DOHH2 (cell line): Measurements from ENCODE around the gene HSCB.

ENCODE experiments used
- H3F3A ChIP-seq: fragments of 200-600 bp; sonication (generic), shearing (Covaris generic); 2 replicates; pipeline ENCODE4 v1.6.0; 2016; ENCODE audit warnings: antibody characterized with exemption, mild to moderate bottlenecking; ENCODE audit not compliant: control insufficient read depth, insufficient read depth
- H3K27ac ChIP-seq: fragments of 200-600 bp; sonication (generic); 2 replicates; pipeline ENCODE4 v1.5.1; 2014; ENCODE audit warnings: low read depth, mild to moderate bottlenecking, low read length, moderate library complexity
- H3K27me3 ChIP-seq: fragments of 200-600 bp; sonication (generic); 2 replicates; pipeline ENCODE4 v1.6.1; 2014; ENCODE audit warnings: mild to moderate bottlenecking, low read length, mixed read lengths; ENCODE audit not compliant: control insufficient read depth
- H3K36me3 ChIP-seq: fragments of 200-600 bp; sonication (generic); 2 replicates; pipeline ENCODE4 v1.6.1; 2014; ENCODE audit warnings: mild to moderate bottlenecking, low read length, moderate library complexity, mixed read lengths; ENCODE audit not compliant: control insufficient read depth
- H3K4me1 ChIP-seq: fragments of 200-600 bp; sonication (generic); 2 replicates; pipeline ENCODE4 v1.6.1; 2014; ENCODE audit warnings: mild to moderate bottlenecking, low read length, mixed read lengths; ENCODE audit not compliant: control insufficient read depth
- H3K4me2 ChIP-seq: fragments of 200-600 bp; sonication (generic); 2 replicates; pipeline ENCODE4 v1.6.0; 2014; ENCODE audit warnings: mild to moderate bottlenecking, low read length, moderate library complexity
- H3K4me3 ChIP-seq: fragments of 200-600 bp; sonication (generic); 2 replicates; pipeline ENCODE4 v1.5.1; 2014; ENCODE audit warnings: mild to moderate bottlenecking, low read length, mixed read lengths
- H3K79me2 ChIP-seq: fragments of 200-600 bp; sonication (generic); 2 replicates; pipeline ENCODE4 v1.6.1; 2014; ENCODE audit warnings: mild to moderate bottlenecking, low read length, mixed read lengths; ENCODE audit not compliant: control insufficient read depth
- H3K9me2 ChIP-seq: fragments of 200-600 bp; sonication (generic); replicated peaks from 2 replicates; pipeline ENCODE4 v1.6.1; 2014; ENCODE audit warnings: mild to moderate bottlenecking, low read length, mixed read lengths; ENCODE audit not compliant: control insufficient read depth
- H3K9me3 ChIP-seq: fragments of 200-600 bp; sonication (generic); 2 replicates; pipeline ENCODE4 v1.6.1; 2014; ENCODE audit warnings: antibody characterized with exemption, low read length, mixed read lengths; ENCODE audit not compliant: control insufficient read depth, insufficient read depth
- H4K20me1 ChIP-seq: fragments of 200-600 bp; sonication (generic); 2 replicates; pipeline ENCODE4 v1.6.0; 2014; ENCODE audit warnings: low read depth, mild to moderate bottlenecking, antibody characterized with exemption, low read length, moderate library complexity; ENCODE audit not compliant: control insufficient read depth, insufficient read depth
- EZH2phosphoT487 ChIP-seq: fragments of 200-600 bp; sonication (generic); IDR thresholded peaks from 2 replicates; pipeline ENCODE4 v1.6.1; 2017; ENCODE audit warnings: borderline replicate concordance, mild to moderate bottlenecking, antibody characterized with exemption, low read length, moderate library complexity, mixed read lengths
- TF ChIP-seq, protein P1 (sequence below): fragments of 200-600 bp; sonication (generic); IDR thresholded peaks from one replicate; pipeline ENCODE4 v1.5.1; 2014; ENCODE audit warnings: antibody characterized with exemption, mild to moderate bottlenecking, low read depth, low read length; ENCODE audit not compliant: poor library complexity, severe bottlenecking

Gene HSCB

DNA sequence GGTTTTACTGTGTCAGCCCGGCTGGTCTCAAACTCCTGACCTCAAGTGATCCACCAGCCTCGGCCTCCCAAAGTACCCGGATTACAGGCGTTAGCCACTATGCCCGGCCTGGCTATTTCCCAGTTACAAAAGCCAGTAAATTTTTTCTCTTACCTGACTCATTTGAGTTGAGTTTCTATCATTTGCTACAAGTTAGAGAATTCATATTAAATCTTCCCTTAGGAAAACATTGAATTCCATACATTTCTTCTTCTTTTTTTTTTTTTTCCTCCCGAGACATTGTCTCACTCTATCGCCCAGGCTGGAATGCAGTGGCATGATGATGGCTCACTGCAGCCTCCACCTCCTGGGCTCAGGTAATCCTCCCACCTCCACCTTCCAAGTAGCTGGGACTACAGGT lies 26.2 kb upstream of the HSCB start:
- Histone ChIP-seq H3K4me3 (no peak overlapping the region), H3K36me3 (peaks cover 50% of the 10 kb centered on the region), H3K4me1 (no peaks in the 10 kb centered on the region), H4K20me1 (no peaks in the 10 kb centered on the region), H3K9me3 (no peaks in the 10 kb centered on the region), H3K9me2 (no peaks in the 10 kb centered on the region), H3K27me3 (no peaks in the 10 kb centered on the region), H3K79me2 (no peaks in the 10 kb centered on the region), H3K4me2 (no peak overlapping the region), H3K27ac (no peak overlapping the region), H3F3A (peaks cover 3% of the 10 kb centered on the region; the same call in 1 of the 2 replicates)
- TF ChIP-seq, protein P1, sequence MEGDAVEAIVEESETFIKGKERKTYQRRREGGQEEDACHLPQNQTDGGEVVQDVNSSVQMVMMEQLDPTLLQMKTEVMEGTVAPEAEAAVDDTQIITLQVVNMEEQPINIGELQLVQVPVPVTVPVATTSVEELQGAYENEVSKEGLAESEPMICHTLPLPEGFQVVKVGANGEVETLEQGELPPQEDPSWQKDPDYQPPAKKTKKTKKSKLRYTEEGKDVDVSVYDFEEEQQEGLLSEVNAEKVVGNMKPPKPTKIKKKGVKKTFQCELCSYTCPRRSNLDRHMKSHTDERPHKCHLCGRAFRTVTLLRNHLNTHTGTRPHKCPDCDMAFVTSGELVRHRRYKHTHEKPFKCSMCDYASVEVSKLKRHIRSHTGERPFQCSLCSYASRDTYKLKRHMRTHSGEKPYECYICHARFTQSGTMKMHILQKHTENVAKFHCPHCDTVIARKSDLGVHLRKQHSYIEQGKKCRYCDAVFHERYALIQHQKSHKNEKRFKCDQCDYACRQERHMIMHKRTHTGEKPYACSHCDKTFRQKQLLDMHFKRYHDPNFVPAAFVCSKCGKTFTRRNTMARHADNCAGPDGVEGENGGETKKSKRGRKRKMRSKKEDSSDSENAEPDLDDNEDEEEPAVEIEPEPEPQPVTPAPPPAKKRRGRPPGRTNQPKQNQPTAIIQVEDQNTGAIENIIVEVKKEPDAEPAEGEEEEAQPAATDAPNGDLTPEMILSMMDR: no peak
- TF ChIP-seq EZH2phosphoT487: no peak

DNA sequence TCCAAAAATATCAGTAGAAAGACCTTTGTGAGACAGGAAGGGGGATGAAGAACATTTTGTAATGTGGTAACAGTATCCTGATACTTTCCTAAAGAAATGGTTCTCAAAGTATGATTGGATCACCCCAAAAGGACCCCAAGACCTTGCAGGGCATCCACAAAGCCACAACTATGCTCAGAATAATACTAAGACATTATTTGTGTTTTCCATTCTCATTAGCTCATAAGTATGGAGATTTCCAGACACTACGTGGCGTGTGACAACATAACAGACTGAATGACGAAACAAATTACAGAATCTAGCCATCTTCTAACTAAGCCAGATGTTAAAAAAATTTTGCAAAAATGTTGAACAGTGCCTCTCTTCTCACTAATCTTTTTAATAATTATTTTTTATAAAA lies 25.2 kb upstream of the HSCB start:
- H3F3A ChIP-seq: peaks cover 3% of the 10 kb centered on the region; the same call in 1 of the 2 replicates
- H3K27me3 ChIP-seq: no peaks in the 10 kb centered on the region
- H3K36me3 ChIP-seq: peaks cover 47% of the 10 kb centered on the region
- no peak for TF ChIP-seq EZH2phosphoT487
- H3K9me2 ChIP-seq: no peaks in the 10 kb centered on the region
- no peaks in the 10 kb centered on the region for H3K79me2 ChIP-seq
- H3K4me1 ChIP-seq: no peaks in the 10 kb centered on the region
- H3K27ac ChIP-seq: no peak overlapping the region
- H3K4me3 ChIP-seq: no peak overlapping the region
- H4K20me1 ChIP-seq: no peaks in the 10 kb centered on the region
- no peaks in the 10 kb centered on the region for H3K9me3 ChIP-seq
- no peak overlapping the region for H3K4me2 ChIP-seq

DNA sequence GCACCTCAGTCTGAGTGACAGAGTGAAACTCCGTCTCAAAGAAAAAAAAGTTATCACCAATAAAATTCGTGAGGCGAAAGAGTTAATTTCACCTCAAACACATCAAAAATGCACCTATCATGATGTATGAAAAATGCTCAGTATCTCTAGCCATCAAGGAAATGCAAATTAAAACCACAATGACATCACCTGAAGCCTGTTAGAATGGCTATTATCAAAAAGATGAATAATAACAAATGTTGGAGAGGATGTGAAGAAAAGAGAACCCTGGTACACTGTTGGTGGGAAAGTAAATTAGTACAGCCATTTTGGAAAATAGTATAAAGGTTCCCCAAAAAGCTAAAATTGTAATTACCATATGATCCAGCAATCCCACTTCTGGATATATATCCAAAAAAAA lies 23.8 kb upstream of the HSCB start:
- H3K36me3 ChIP-seq: peaks cover 44% of the 10 kb centered on the region

DNA sequence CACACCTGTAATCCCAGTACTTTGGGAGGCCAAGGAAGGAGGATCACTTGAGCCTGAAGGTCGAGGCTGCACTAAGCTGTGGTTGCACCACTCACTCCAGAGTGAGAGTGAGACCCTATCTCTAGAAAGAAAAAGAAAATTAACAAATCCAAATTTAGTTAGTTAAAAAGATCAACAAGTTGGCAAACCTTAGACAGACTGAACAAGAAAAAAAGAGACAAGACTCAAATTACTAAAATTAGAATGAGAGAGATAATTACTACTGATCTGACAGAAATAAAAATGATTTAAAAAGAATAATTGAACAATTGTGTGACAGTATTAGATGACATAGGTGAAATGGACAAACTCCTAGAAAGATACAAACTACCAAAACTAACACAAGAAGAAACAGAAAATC lies 13.8 kb upstream of the HSCB start:
- H3K36me3 ChIP-seq: peaks cover 47% of the 10 kb centered on the region
- no peaks in the 10 kb centered on the region for H3F3A ChIP-seq
- TF ChIP-seq, protein P1: no peak
- no peak for TF ChIP-seq EZH2phosphoT487
- no peaks in the 10 kb centered on the region for H3K9me3 ChIP-seq
- no peak overlapping the region for H3K4me3 ChIP-seq
- H3K27ac ChIP-seq: no peak overlapping the region
- H3K4me1 ChIP-seq: no peaks in the 10 kb centered on the region
- no peaks in the 10 kb centered on the region for H3K9me2 ChIP-seq
- no peaks in the 10 kb centered on the region for H4K20me1 ChIP-seq
- no peaks in the 10 kb centered on the region for H3K27me3 ChIP-seq
- H3K4me2 ChIP-seq: no peak overlapping the region
- peaks cover 7% of the 10 kb centered on the region; the same call in 1 of the 2 replicates for H3K79me2 ChIP-seq

More for the DNA sequence above, 23.8 kb upstream of the HSCB start:
- Histone ChIP-seq H3K9me2 (no peaks in the 10 kb centered on the region), H3K9me3 (no peaks in the 10 kb centered on the region), H3K4me1 (no peaks in the 10 kb centered on the region), H3F3A (no peaks in the 10 kb centered on the region), H3K27ac (no peak overlapping the region), H3K4me3 (no peak overlapping the region), H3K27me3 (no peaks in the 10 kb centered on the region), H4K20me1 (no peaks in the 10 kb centered on the region), H3K79me2 (no peaks in the 10 kb centered on the region), H3K4me2 (no peak overlapping the region)
- TF ChIP-seq EZH2phosphoT487: no peak
- TF ChIP-seq, protein P1: no peak
